Placental epithelial cell (primary cell): Measurements from ENCODE around the gene PTPN6. TPM values are rescaled to one million over a fixed set of nuclear protein-coding genes. Genes with fewer than 3 reads are reported as not detected.

Experiments
- small RNA-seq: library from RNA; depleted of rRNA; stranded (forward); fragments of <200 nt; gene quantifications from one replicate; pipeline ENCODE3, GENCODE V24; 2012
- total RNA-seq: library from RNA; depleted of rRNA; stranded (reverse); fragments of >200 nt; gene quantifications from 2 replicates; pipeline ENCODE4 v1.2.3, GENCODE V29; 2012

Gene PTPN6
- 21.2 and 25.1 TPM in 2 replicates for total RNA-seq

DNA sequence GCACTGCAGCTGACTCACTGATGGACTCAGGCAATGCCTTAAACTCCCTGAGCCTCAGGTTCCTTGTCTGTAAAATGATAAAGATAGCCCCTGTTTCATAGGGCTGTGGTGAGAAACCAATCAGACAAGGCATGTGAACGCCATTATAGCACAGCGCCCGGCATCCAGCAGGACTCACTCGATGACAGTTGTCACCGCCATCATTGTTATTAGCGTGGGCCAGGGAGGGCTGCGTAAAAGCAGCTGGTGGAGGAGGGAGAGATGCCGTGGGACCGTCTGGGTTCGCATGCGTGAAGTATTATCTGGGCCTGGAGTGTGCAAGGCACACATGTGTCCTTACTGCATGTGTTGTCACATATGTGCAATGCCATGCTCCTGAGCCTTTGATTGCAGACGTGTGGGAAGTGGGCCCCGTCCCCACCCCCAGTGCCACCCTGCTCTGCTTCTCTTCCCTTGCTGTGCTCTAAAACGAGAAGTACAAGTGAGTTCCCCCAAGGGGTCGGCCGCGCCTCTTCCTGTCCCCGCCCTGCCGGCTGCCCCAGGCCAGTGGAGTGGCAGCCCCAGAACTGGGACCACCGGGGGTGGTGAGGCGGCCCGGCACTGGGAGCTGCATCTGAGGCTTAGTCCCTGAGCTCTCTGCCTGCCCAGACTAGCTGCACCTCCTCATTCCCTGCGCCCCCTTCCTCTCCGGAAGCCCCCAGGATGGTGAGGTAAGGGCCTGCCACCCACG is at the start of gene PTPN6:
Gene PTPN6, plus strand, starts transcription at position 546 of the 730 bp plus-strand sequence. Its CDS starts 157 bp downstream, at position 703.

DNA sequence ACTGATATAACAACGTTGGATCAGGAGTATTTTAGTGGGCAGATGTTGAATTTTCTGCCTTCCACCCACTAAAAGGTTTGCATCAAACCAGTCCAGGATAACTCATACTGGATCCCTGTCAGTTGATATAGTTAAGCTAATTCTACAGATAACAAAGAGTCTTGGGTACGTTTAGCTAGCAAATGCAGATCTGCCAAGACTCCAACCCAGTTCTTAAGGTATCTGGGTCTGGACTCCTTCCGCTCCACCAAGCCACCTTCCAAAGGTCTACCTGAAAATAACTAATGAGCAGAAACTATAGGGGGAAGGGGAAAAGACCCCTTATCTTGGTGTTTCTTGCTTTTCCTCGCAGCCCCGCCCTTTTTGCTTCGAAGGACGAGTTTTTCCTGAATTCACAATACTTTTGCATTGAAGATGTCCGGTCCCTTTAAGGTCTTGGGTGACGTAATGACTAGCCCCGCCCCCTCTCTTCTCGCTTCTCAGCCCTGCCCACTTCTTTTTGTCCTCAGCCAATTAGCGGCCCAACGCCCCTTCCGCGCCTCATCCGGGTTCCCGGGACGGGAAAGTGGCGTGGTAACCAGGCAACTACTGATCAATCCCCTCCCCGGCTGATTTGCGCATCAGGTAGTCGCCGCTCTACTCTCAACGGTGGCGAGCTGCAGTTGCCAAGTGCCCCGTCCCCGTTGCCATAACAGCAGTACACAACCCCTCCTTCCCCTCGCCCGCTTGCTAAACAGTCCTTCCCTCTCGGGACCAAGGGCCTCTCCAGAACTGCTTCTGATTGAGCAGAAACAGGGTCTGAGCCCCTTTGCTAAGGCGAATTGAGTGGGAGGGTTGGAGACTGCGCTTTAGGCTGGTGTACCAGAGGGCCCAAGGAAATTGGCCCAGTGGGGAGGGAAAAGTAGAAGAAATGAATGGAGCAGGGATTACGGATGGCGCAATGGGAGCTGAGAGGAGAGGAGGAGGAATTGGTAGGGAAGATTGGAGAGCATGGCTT is 46.6 kb upstream of the PTPN6 start, which contains the start of gene LRRC23:
Gene LRRC23, plus strand, starts transcription at position 543 of the 997 bp plus-strand sequence. CDS start 812 bp downstream, outside the sequence.

DNA sequence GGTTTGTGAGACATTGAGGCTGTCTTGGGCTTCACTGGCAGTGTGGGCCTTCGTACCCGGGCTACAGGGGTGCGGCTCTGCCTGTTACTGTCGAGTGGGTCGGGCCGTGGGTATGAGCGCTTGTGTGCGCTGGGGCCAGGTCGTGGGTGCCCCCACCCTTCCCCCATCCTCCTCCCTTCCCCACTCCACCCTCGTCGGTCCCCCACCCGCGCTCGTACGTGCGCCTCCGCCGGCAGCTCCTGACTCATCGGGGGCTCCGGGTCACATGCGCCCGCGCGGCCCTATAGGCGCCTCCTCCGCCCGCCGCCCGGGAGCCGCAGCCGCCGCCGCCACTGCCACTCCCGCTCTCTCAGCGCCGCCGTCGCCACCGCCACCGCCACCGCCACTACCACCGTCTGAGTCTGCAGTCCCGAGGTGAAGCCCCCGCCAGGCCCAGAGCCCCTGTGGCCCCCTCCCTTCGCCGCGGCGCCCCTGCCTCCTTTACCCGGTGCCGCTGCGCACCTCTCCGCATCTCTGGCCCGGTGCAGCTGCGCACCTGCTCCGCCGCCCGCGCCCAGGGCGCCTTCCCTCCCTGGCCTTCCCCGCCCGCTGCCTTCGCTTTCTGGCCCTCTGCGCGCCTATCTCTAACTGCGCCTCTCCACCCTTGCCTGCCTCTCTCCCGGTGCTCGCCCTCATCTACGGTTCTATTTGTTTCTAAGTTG is 36.8 kb upstream of the PTPN6 start, which contains the start of gene ENO2:
Gene ENO2, plus strand, starts transcription at position 335 of the 701 bp plus-strand sequence. CDS start 1,253 bp downstream, outside the sequence.

GRCh38 chr12:6927379-6928021 is 23.7 kb upstream of the PTPN6 start, which contains the start of gene ATN1:
Gene ATN1, plus strand, starts transcription at chr12:6927959. Its CDS starts 6,043 bp downstream, at chr12:6934002.

DNA sequence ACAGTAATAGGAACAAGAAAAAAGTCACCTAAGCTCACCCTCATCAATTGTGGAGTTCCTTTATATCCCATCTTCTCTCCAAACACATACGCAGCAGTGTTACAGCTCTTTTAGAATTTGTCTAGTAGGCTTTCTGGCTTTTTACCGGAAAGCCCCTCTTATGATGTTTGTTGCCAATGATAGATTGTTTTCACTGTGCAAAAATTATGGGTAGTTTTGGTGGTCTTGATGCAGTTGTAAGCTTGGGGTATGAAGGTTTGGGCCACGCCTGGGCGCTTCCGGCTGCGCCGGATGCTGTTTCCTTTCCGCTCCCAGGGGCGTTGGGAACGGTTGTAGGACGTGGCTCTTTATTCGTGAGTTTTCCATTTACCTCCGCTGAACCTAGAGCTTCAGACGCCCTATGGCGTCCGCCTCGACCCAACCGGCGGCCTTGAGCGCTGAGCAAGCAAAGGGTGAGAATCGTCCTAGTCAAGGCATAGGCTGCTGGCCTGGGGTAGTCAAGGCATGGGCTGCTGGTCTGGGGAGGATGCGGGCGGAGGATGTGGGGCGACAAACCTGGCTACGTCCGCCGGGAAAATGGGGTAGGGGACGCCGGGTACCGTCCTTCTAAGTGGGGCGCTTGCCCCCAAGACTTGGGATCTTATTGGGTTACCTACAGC is 7.3 kb upstream of the PTPN6 start, which contains the start of the genes C12orf57 and RNU7-1:
Gene C12orf57, plus strand, starts transcription at position 301 of the 659 bp plus-strand sequence. Its CDS starts 100 bp downstream, at position 401.
Gene RNU7-1, plus strand, starts transcription at position 95 of the 659 bp plus-strand sequence.

Small RNA genes within 50 kb of the gene (small RNA-seq; reads per million reads assigned to genes)
- gene MIR141 (767 reads per million, percentile 99 among the genes with 10 or more reads in this experiment), gene MIR200C (11,682 reads per million, percentile 100 among the genes with 10 or more reads in this experiment), gene RNU7-1 (not detected), gene SCARNA12 (3.2 reads per million, percentile 86 among the genes with 10 or more reads in this experiment)

Other genes starting within 250 kb of the PTPN6 start
- 48.4 and 50.3 TPM in 2 replicates for gene COPS7A, start 227.3 kb upstream of the PTPN6 start, total RNA-seq
- 117 and 212 TPM in 2 replicates for gene MLF2, start 198.2 kb upstream of the PTPN6 start, total RNA-seq
- gene PTMS, start 185.0 kb upstream of the PTPN6 start, total RNA-seq, result 70.4 and 99.3 TPM in 2 replicates
- gene LAG3, start 178.8 kb upstream of the PTPN6 start, total RNA-seq, result 0.11 and 0.39 TPM in 2 replicates
- 0.98 and 1.2 TPM in 2 replicates for gene CD4, start 161.8 kb upstream of the PTPN6 start, total RNA-seq
- 0.11 and 3.1 TPM in 2 replicates for gene GPR162, start 129.5 kb upstream of the PTPN6 start, total RNA-seq
- 47.1 and 86.8 TPM in 2 replicates for gene P3H3, start 122.9 kb upstream of the PTPN6 start, total RNA-seq
- gene GNB3, start 110.4 kb upstream of the PTPN6 start, total RNA-seq, result 0.65 and 3.1 TPM in 2 replicates
- gene CDCA3, start 100.1 kb upstream of the PTPN6 start, total RNA-seq, result 7.9 and 13.8 TPM in 2 replicates
- 69.5 and 126 TPM in 2 replicates for gene USP5, start 99.2 kb upstream of the PTPN6 start, total RNA-seq
- gene TPI1, start 83.8 kb upstream of the PTPN6 start, total RNA-seq, result 461 and 897 TPM in 2 replicates
- gene SPSB2, start 78.1 kb upstream of the PTPN6 start, total RNA-seq, result 8.8 and 12.6 TPM in 2 replicates
- gene LRRC23, start 46.5 kb upstream of the PTPN6 start, total RNA-seq, result 8.2 and 21.6 TPM in 2 replicates
- gene ENO2, start 36.8 kb upstream of the PTPN6 start, total RNA-seq, result 0.76 and 1.6 TPM in 2 replicates
- 12.7 and 23.2 TPM in 2 replicates for gene ATN1, start 23.4 kb upstream of the PTPN6 start, total RNA-seq
- not detected in 2 replicates for gene RNU7-1, start 7.5 kb upstream of the PTPN6 start, total RNA-seq
- gene C12orf57, start 7.3 kb upstream of the PTPN6 start, total RNA-seq, result 72.8 and 133 TPM in 2 replicates
- 142 and 192 TPM in 2 replicates for gene PHB2, start 19.3 kb downstream of the PTPN6 start, total RNA-seq
- gene EMG1, start 19.6 kb downstream of the PTPN6 start, total RNA-seq, result 24.7 and 26.0 TPM in 2 replicates
- gene LPCAT3, start 67.1 kb downstream of the PTPN6 start, total RNA-seq, result 18.8 and 33.6 TPM in 2 replicates
- gene C1S, start 109.4 kb downstream of the PTPN6 start, total RNA-seq, result 0.87 and 6.7 TPM in 2 replicates
- gene C1R, start 141.1 kb downstream of the PTPN6 start, total RNA-seq, result 1.1 and 1.6 TPM in 2 replicates
- 23.9 and 35.7 TPM in 2 replicates for gene C1RL, start 157.9 kb downstream of the PTPN6 start, total RNA-seq
- 0.39 TPM in 1 of 2 replicates, not detected in the other for gene RBP5, start 177.5 kb downstream of the PTPN6 start, total RNA-seq
- 39.4 and 45.5 TPM in 2 replicates for gene CLSTN3, start 179.0 kb downstream of the PTPN6 start, total RNA-seq
- gene PEX5, start 238.3 kb downstream of the PTPN6 start, total RNA-seq, result 22.0 and 23.7 TPM in 2 replicates